Mesendoderm (in vitro differentiated cells): ENCODE results near the gene C1orf210.
A peak's percentile ranks its signal among the peaks of the same experiment; 100 is the strongest.

Source experiments
- DNase-seq: peaks from one replicate; pipeline ENCODE4 v3.0.0; 2013
- H2AK5ac ChIP-seq: 2 replicates; pipeline ENCODE4 v1.6.1; 2013; ENCODE audit warnings: low read length, inconsistent platforms
- H2BK120ac ChIP-seq: 2 replicates; pipeline ENCODE4 v1.6.1; 2013; ENCODE audit warnings: low read depth, mild to moderate bottlenecking, low read length, moderate library complexity, mixed read lengths
- H2BK15ac ChIP-seq: replicated peaks from 2 replicates; pipeline ENCODE4 v1.6.1; 2013; ENCODE audit warnings: low read depth, mild to moderate bottlenecking, moderate library complexity
- H2BK5ac ChIP-seq: 2 replicates; pipeline ENCODE4 v1.6.1; 2013; ENCODE audit warnings: low read length, inconsistent platforms
- H3K18ac ChIP-seq: 2 replicates; pipeline ENCODE4 v1.6.1; 2013; ENCODE audit warnings: mild to moderate bottlenecking, low read length, mixed read lengths
- H3K23ac ChIP-seq: one replicate; pipeline ENCODE4 v1.6.1; 2013; ENCODE audit warnings: low read length
- H3K27ac ChIP-seq: 2 replicates; pipeline ENCODE4 v1.5.1; 2013; ENCODE audit warnings: low read depth, mild to moderate bottlenecking, inconsistent platforms, low read length, moderate library complexity
- H3K27me3 ChIP-seq: 2 replicates; pipeline ENCODE4 v1.6.1; 2013; ENCODE audit warnings: low read length, control low read depth, mild to moderate bottlenecking, inconsistent platforms; ENCODE audit not compliant: insufficient read depth, poor library complexity
- H3K36me3 ChIP-seq: 2 replicates; pipeline ENCODE4 v1.6.1; 2013; ENCODE audit warnings: low read length, inconsistent platforms; ENCODE audit not compliant: control insufficient read depth, insufficient read depth
- H3K4ac ChIP-seq: one replicate; pipeline ENCODE4 v1.6.1; 2013; ENCODE audit warnings: low read depth, mild to moderate bottlenecking, low read length, moderate library complexity
- H3K4me1 ChIP-seq: 2 replicates; pipeline ENCODE4 v1.6.1; 2013; ENCODE audit warnings: low read depth, low read length, inconsistent platforms; ENCODE audit not compliant: control insufficient read depth
- H3K4me2 ChIP-seq: 2 replicates; pipeline ENCODE4 v1.6.1; 2013; ENCODE audit warnings: low read length
- H3K4me3 ChIP-seq: 2 replicates; pipeline ENCODE4 v1.5.1; 2013; ENCODE audit warnings: mild to moderate bottlenecking, low read length
- H3K56ac ChIP-seq: one replicate; pipeline ENCODE4 v1.6.1; 2013; ENCODE audit warnings: low read length
- H3K79me1 ChIP-seq: 2 replicates; pipeline ENCODE4 v1.6.1; 2013; ENCODE audit warnings: low read length, inconsistent platforms
- H3K79me2 ChIP-seq: 2 replicates; pipeline ENCODE4 v1.6.1; 2013; ENCODE audit warnings: mild to moderate bottlenecking, low read length; ENCODE audit not compliant: control insufficient read depth, insufficient read depth
- H3K9ac ChIP-seq: 2 replicates; pipeline ENCODE4 v1.6.1; 2013; ENCODE audit warnings: low read length, inconsistent platforms
- H4K5ac ChIP-seq: one replicate; pipeline ENCODE4 v1.6.1; 2013; ENCODE audit warnings: low read length
- H4K8ac ChIP-seq: one replicate; pipeline ENCODE4 v1.6.1; 2013; ENCODE audit warnings: low read depth, mild to moderate bottlenecking, control low read depth, low read length, moderate library complexity
- WGBS: extraction: QIAGEN DNeasy Blood & Tissue Kit; methylation state at CpG from one replicate; pipeline ENCODE4 v1.1.7; 2013; ENCODE audit warnings: low lambda C conversion rate, missing lambda C conversion rate; ENCODE audit not compliant: insufficient coverage; ENCODE audit errors: extremely low coverage; 5-methylcytosine and 5-hydroxymethylcytosine counted together

C1orf210 gene

GRCh38 chr1:43276673-43277072 lies 8.7 kb downstream of the C1orf210 start:
- H4K8ac ChIP-seq, result no peak overlapping the region
- DNase-seq, result no peak
- no peaks in the 10 kb centered on the region for H3K79me1 ChIP-seq
- no peaks in the 10 kb centered on the region for H3K79me2 ChIP-seq
- H3K4ac ChIP-seq, result no peak overlapping the region
- H3K4me1 ChIP-seq, result peaks cover 3% of the 10 kb centered on the region
- H2BK5ac ChIP-seq, result no peak overlapping the region
- H3K9ac ChIP-seq, result no peak overlapping the region
- no peak overlapping the region for H3K23ac ChIP-seq
- no peaks in the 10 kb centered on the region for H3K36me3 ChIP-seq
- no peak overlapping the region for H3K56ac ChIP-seq
- H3K18ac ChIP-seq, result no peak overlapping the region
- H4K5ac ChIP-seq, result no peak overlapping the region
- no peak overlapping the region for H3K27ac ChIP-seq
- no CpG with 5 or more reads among the region's 7 CpGs for WGBS
- no peaks in the 10 kb centered on the region for H3K27me3 ChIP-seq
- H2BK15ac ChIP-seq, result no peak overlapping the region
- no peak overlapping the region for H3K4me3 ChIP-seq
- H3K4me2 ChIP-seq, result no peak overlapping the region
- no peak overlapping the region for H2AK5ac ChIP-seq
- H2BK120ac ChIP-seq, result no peak overlapping the region

- no peaks in the 10 kb centered on the region for H3K79me1 ChIP-seq
- no peak overlapping the region for H3K4ac ChIP-seq
- no peak overlapping the region for H3K4me3 ChIP-seq
- H3K4me1 ChIP-seq, result peaks cover 3% of the 10 kb centered on the region
- no peaks in the 10 kb centered on the region for H3K36me3 ChIP-seq
- H3K4me2 ChIP-seq, result no peak overlapping the region
- no peak overlapping the region for H3K56ac ChIP-seq
- DNase-seq, result no peak
- no peaks in the 10 kb centered on the region for H3K27me3 ChIP-seq
- WGBS, result no CpG with 5 or more reads among the region's 12 CpGs
- H2BK5ac ChIP-seq, result no peak overlapping the region
- no peaks in the 10 kb centered on the region for H3K79me2 ChIP-seq
- H2BK15ac ChIP-seq, result no peak overlapping the region
- H4K5ac ChIP-seq, result no peak overlapping the region
- H3K9ac ChIP-seq, result no peak overlapping the region
- no peak overlapping the region for H4K8ac ChIP-seq
- no peak overlapping the region for H3K27ac ChIP-seq
- H2AK5ac ChIP-seq, result no peak overlapping the region
- H2BK120ac ChIP-seq, result no peak overlapping the region
- no peak overlapping the region for H3K23ac ChIP-seq
- no peak overlapping the region for H3K18ac ChIP-seq
Observed at GRCh38 chr1:43275826-43276620, 9.4 kb downstream of the C1orf210 start.

GRCh38 chr1:43274804-43275180 lies 10.6 kb downstream of the C1orf210 start:
- no peak overlapping the region for H3K18ac ChIP-seq
- no CpG with 5 or more reads among the region's 8 CpGs for WGBS

GRCh38 chr1:43274125-43274803 lies 11.1 kb downstream of the C1orf210 start:
- no peak overlapping the region for H2BK15ac ChIP-seq
- H2BK120ac ChIP-seq, result no peak overlapping the region
- H3K56ac ChIP-seq, result peak overlapping the region; percentile 56
- H4K8ac ChIP-seq, result no peak overlapping the region
- no peak overlapping the region for H3K18ac ChIP-seq
- H2BK5ac ChIP-seq, result no peak overlapping the region
- WGBS, result no CpG with 5 or more reads among the region's 11 CpGs
- peaks cover 6% of the 10 kb centered on the region for H3K4me1 ChIP-seq
- DNase-seq, result peak; percentile 79
- H3K79me2 ChIP-seq, result no peaks in the 10 kb centered on the region
- no peaks in the 10 kb centered on the region for H3K27me3 ChIP-seq
- no peak overlapping the region for H3K9ac ChIP-seq
- H2AK5ac ChIP-seq, result peak overlapping the region; percentile 69
- H3K4me3 ChIP-seq, result no peak overlapping the region
- no peak overlapping the region for H3K4ac ChIP-seq
- no peak overlapping the region for H3K23ac ChIP-seq
- H3K36me3 ChIP-seq, result no peaks in the 10 kb centered on the region
- H3K27ac ChIP-seq, result no peak overlapping the region
- H4K5ac ChIP-seq, result peak overlapping the region; percentile 81
- H3K79me1 ChIP-seq, result no peaks in the 10 kb centered on the region
- H3K4me2 ChIP-seq, result no peak overlapping the region

More at GRCh38 chr1:43274804-43275180, 10.6 kb downstream of the C1orf210 start:
- H3K36me3 ChIP-seq, result no peaks in the 10 kb centered on the region
- H3K4me3 ChIP-seq, result no peak overlapping the region
- no peak overlapping the region for H2BK120ac ChIP-seq
- H3K56ac ChIP-seq, result peak overlapping the region; percentile 56
- peak overlapping the region; percentile 69 for H2AK5ac ChIP-seq
- H2BK5ac ChIP-seq, result no peak overlapping the region
- no peaks in the 10 kb centered on the region for H3K79me1 ChIP-seq
- no peaks in the 10 kb centered on the region for H3K79me2 ChIP-seq
- DNase-seq, result no peak
- no peak overlapping the region for H3K9ac ChIP-seq
- no peak overlapping the region for H3K4ac ChIP-seq
- H3K23ac ChIP-seq, result no peak overlapping the region
- no peak overlapping the region for H4K8ac ChIP-seq
- peaks cover 6% of the 10 kb centered on the region for H3K4me1 ChIP-seq
- H4K5ac ChIP-seq, result no peak overlapping the region
- H2BK15ac ChIP-seq, result no peak overlapping the region
- no peak overlapping the region for H3K4me2 ChIP-seq
- no peak overlapping the region for H3K27ac ChIP-seq
- no peaks in the 10 kb centered on the region for H3K27me3 ChIP-seq

GRCh38 chr1:43273708-43274107 lies 11.7 kb downstream of the C1orf210 start:
- no peaks in the 10 kb centered on the region for H3K36me3 ChIP-seq
- no peak overlapping the region for H2BK15ac ChIP-seq
- no peak overlapping the region for H2BK120ac ChIP-seq
- H3K79me2 ChIP-seq, result no peaks in the 10 kb centered on the region
- no peak overlapping the region for H3K27ac ChIP-seq
- H3K56ac ChIP-seq, result no peak overlapping the region
- no peak overlapping the region for H4K8ac ChIP-seq
- no peak overlapping the region for H3K4ac ChIP-seq
- no peaks in the 10 kb centered on the region for H3K27me3 ChIP-seq
- H3K18ac ChIP-seq, result no peak overlapping the region
- no peak overlapping the region for H2BK5ac ChIP-seq
- no peak overlapping the region for H3K4me3 ChIP-seq
- DNase-seq, result no peak
- no peak overlapping the region for H2AK5ac ChIP-seq
- peaks cover 6% of the 10 kb centered on the region for H3K4me1 ChIP-seq
- H3K4me2 ChIP-seq, result no peak overlapping the region
- no CpG with 5 or more reads among the region's 7 CpGs for WGBS
- no peaks in the 10 kb centered on the region for H3K79me1 ChIP-seq
- H3K23ac ChIP-seq, result no peak overlapping the region
- no peak overlapping the region for H4K5ac ChIP-seq
- H3K9ac ChIP-seq, result no peak overlapping the region
